Stimulated activated naive CD4-positive, alpha-beta T cell treated with Interleukin-2 at 50 U/mL for 16 hours (primary cell): ENCODE measurements around the gene PNPLA5.
"Not testable (repeated sequence)": the region's sequence is repeated elsewhere in the genome, so short reads cannot be mapped to it uniquely, and the experiment has no call there.

Experiments used
- DNase-seq: peaks from one replicate; lab custom pipeline; 2025; lab: John Stamatoyannopoulos, UW

The PNPLA5 gene, protein sequence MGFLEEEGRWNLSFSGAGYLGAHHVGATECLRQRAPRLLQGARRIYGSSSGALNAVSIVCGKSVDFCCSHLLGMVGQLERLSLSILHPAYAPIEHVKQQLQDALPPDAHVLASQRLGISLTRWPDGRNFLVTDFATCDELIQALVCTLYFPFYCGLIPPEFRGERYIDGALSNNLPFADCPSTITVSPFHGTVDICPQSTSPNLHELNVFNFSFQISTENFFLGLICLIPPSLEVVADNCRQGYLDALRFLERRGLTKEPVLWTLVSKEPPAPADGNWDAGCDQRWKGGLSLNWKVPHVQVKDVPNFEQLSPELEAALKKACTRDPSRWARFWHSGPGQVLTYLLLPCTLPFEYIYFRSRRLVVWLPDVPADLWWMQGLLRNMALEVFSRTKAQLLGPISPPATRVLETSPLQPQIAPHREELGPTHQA

DNA sequence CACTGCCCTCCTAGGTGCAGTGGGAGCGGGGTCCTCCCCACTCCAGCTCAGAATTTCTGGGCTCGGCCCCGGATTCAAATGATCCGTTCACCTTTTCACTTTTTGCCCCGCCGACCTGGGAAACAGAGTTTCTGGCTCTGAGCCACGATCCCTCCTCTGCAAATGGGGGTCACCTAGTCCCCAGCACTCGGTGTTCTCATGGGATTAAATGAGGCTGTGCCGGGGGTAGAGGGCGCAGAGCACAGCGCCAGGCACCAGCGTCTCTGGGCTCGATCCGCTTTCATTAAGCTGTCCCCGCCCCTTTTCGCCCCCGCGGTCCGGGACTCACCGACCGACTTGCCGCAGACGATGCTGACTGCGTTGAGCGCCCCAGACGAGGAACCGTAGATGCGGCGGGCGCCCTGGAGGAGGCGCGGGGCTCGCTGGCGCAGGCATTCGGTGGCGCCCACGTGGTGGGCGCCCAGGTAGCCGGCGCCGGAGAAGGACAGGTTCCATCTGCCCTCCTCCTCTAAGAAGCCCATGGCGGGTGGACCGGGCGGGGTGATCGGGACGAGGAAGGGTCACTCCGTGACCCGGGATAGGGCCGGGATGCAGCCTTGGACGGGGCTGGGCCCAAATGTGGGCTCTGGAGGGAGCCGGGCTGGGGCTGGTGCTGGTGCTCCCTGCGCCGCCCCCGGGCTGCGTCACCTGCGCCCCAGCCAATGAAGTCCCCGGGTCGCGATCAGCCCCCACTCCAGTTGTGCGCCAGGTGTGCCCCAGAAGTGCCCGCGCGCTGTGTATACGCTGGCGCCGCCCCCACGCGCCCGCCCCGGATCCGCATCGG is at the start of gene PNPLA5:
Gene PNPLA5 (minus strand): TSS at position 654 of the 823 bp plus-strand sequence. CDS start 133 bp downstream, at position 521.
- DNase-seq = peak; percentile 9

DNA sequence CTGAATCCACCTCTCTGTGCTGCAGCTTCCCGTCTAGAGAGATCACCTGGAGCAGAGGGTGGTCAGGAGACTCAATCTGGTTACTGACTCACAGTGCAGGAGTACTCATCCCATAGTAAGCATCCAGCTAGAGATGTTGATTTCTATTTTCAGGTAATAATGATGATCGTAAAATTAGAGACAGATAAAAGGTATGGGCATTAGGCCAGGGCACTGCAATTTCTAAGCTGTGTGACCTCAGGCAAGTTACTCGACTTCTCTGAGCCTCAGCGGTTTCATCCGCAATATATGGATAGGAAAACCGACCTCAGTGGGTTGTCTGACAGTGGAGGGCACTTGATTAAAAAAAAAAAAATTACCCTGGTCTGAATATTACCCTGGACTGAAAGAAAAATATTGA is 49.6 kb upstream of the PNPLA5 start:
- DNase-seq = no peak

DNA sequence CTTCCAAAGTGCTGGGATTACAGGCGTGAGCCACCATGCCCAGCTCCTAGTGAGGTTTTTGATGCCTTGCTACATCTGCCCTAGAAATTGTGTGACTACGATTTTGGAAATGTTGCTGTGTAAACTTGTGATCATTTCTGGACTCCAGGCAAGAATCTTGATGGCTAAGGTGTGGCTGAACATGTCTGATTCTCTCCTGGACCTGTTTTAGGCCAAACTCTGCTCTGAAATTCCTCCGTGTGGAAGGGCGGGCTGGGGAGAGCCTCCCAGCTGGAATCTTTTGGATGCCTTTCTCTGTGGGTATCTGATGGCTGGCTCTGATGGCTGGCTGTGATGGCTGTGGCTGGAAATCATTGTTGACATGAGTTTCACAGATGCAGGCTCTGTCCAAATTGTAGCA is 40.0 kb upstream of the PNPLA5 start:
- no peak for DNase-seq

DNA sequence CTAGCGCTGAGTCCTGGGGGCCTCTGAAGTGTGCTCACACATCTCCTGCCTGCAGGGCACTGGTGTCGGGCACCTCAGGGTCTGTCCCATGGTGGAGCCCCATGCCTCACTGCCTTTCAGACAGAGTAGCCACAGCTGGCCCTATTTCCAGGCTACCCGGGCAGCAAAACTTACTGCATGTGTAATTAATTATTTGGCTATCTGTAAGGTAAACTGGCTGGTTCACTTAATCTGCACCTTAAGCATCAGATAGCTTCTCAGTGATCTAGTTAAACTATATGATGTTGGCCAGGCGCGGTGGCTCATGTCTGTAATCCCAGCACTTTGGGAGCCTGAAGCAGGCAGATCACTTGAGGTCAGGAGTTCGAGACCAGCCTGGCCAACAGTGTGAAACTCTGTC is 37.1 kb upstream of the PNPLA5 start:
- DNase-seq = no peak

DNA sequence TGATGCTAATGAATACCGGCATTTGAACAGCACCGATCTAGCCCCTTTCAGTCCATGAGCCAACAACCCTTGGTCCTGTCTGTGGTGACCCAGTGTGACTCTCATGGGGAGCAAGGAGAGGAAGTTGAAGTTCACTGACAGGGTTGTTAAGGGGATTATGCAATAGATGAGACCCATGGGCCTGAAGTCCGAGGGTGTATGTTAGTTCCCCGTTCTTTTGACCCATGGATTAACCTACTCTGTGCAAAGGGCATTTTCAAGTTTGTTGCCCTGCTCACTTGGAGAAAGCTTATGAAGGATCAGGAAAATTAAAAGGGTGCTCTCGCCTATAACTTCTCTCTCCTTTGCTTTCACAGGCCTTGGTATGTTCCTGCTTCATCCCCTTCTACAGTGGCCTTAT is 36.7 kb upstream of the PNPLA5 start:
- DNase-seq = no peak

DNA sequence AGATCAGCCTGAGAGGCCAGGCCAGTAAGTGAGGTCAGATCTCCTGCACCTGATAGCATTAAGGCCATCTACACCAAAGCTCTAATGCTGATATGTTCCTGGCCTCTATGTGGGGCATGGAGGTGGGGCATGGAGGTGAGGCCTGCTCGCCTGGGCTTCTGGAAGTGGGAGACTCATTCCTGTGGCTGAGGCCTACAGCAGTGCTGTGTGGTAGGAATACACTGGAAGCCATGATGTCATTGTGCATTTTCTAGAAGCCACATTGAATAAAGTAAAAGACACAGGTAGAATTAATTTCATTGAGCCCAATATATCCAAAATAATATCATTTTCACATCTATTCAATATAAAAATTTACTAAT is 34.5 kb upstream of the PNPLA5 start:
- DNase-seq = no peak

DNA sequence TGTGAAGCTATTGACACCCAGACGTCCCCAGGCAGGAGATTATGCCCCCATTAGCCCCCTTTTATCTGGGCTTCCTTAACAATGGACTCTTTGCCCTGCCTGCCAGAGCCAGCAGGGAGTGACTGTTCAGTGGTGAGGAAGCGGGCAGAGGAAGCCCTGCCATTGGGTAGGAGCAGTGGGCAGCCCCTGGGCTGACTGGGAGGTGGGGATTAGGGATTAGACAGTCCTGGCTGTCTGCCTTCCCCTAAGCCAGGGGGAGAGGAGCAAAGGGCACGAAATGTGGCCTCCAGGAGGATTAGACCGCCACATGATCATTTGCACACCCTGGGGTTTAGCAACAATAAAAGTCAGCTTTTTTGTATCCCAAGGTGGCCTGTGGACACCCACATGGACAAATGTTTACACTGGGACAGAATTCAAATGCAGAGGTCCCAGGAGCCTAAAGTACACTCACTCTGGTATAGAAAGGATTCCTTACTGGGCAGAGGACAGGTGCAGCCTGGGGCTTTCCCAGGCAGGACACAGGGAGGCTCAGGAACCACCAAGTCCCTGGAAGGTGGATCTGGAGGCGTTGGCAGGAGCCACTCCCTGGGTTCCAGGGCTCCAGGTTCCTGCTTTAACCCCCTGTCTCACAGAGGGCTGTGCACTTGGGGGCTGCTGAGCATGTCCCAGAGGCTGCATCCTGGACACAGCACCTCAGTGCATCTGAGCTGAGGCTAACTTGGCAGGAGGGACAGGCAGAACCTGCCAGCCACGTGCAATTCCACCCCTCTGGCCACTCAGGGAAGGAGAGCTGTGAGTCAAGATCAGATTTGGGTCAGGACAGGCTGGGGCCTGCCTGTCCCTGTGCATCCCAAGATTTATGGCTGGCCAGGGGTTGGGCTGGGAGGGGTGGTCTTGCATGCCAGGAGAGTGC is 33.9 kb upstream of the PNPLA5 start:
- no peak for DNase-seq

DNA sequence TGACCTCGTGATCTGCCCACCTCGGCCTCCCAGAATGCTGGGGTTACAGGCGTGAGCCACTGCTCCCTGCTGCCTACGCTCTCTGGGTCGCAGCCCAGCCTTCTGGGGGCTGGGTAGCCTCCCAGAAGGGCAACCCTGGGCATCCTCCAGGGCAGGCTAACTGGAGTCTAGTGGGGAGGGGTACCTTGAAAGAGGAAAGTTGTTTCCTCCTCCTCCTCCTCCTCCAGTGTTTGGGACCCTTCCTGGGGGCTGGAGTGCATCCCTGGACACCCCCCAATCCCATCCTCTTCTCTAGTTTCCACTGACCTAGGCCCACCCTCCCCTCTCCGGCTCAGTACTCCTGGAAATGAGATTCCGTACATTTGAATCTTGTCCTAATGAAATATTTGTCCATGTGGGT is 33.1 kb upstream of the PNPLA5 start:
- no peak for DNase-seq

DNA sequence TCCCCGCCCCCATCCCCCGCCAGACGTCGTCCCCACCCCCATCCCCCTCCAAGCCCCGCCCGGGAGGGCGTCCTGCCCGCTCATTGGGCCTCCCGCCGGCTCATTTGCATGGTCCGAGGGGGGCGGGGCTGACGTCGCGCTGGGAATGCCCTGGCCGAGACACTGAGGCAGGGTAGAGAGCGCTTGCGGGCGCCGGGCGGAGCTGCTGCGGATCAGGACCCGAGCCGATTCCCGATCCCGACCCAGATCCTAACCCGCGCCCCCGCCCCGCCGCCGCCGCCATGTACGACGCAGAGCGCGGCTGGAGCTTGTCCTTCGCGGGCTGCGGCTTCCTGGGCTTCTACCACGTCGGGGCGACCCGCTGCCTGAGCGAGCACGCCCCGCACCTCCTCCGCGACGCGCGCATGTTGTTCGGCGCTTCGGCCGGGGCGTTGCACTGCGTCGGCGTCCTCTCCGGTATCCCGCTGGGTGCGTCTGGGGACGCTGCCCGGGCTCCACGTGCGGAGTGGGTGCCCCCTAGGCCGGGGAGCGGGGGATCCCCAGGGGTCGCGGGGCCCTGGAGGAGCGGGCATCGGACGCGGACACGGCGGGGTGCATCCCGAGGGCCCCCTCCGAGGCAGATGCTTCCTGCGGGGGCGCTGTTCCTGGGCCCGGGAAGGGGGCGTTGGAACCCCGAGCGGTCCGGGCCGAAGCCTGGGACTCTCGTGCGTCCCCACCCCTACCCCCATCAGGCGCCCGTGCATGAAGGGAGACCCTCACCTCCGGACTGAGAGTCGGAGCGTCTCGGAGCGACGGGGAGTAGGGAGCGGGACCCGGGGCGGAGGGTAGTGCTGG is 32.0 kb upstream of the PNPLA5 start, which contains the start of gene PNPLA3:
Gene PNPLA3 (plus strand): TSS at position 175 of the 834 bp plus-strand sequence. CDS start 107 bp downstream, at position 282.
- peak; percentile 78 for DNase-seq

DNA sequence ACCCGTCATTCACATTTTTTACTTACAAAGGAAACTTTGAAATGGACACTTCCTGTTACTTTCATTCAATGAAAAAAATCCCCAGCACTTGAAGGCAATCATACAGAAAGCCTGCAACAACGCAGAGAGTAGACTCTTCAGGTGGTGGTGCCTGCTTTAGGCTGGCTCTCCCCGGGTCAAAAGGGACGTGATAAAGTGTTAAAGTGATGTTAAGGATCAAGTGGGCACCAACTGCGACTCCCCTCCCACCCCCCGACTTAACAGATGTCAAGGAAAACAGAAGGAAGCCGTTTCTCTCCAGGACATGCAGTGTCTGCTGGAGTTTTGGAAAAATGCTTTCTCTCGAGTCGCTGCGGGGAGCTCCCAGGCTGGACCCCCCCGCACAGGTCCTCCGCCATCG is 31.4 kb upstream of the PNPLA5 start:
- no peak for DNase-seq

DNA sequence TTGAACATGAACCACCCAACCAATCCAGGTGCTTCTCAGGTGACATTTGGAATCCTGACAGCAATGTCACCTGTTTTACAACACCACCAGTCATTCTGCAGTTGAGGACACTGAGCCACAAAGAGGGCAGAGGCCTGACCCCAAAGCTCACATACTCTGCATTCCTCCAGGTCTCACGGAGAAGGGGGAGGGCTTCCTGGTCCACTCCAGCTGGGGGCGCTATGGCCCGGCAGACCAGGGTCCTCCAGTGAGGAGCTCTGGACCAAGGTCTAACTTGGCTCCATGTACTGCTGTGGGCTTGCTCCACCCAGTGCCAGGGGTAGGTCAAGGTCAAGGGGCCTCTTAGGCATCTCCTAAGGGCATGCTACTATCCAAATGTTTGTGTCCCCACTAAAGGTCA is 30.3 kb upstream of the PNPLA5 start:
- no peak for DNase-seq

DNA sequence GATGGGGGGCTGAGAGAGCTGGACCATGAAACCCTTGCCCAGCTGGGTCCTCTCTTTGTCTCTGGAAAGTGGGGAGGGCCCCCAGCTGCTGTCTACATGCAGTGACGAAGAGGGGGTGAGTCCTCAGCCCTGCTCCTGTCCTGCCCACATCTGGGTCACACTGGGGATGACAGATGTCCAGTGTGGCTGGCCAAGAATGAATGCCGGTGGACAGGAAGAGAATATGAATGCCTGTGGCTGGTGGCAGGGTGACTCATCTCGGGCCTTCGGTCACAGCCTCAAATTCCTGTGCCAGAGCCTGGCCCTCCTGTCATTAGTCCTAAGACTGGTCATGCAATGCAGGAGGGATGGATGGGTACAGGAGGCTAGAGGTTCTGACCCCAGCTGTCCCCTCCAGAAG is 29.6 kb upstream of the PNPLA5 start:
- no peak for DNase-seq

DNA sequence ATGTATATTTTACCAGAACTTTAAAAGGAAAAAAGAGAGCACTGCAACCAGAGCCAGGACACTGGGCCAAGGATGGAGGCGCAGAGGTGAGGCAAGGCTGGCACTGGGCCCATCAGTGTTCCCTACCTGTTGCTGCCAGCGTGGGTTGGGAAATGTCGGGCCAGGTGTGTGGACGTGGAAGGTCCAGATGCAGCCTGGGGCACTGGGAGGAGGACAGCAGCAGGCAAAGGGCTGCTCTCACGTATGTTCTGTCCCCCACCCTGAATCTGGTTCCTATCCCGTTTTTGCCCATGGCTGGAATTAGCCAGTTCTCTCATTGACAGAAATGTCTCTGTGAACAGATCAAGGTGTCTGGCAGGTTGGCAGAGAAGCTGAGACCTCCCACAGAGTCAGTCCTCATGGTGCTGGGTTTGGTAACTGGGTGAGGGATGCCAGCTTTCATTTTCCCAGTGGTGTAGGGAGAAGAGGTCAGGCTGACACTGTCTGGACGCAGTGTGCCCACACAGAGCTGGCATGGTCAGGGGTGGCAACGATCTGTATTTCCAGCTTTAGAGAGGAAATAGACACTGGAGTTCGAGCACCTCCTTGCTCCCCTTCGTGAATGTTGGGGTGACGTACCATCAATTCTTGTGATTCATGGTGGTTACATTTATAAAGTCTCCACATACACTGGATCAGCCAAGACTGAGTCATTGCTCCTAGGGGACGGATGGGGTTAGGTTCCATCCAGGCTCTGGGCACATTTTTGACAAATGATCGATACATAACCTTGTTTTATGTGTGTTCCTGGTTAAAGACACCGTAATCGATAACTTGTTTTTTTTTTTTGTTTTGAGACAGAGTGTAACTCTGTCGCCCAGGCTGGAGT is 27.5 kb upstream of the PNPLA5 start:
- DNase-seq = no peak

DNA sequence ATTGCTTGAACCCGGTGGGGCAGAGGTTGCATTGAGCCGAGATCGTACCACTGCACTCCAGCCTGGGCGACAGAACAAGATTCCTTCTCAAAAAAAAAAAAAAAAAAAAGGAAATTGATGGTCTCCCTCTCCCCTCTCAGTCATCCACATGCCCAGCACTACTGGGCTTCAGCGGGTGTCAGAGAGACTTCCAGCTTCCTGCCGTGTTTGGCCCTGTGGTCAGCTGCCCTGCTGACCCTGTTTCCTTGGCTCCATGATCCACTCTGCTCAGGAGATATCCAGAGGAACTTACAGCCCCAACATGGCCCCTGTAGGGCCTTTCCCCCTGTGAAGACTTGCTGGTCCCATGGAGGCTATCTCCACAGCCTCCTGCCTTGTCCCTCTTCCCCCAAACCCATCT is 25.7 kb upstream of the PNPLA5 start:
- no peak for DNase-seq

DNA sequence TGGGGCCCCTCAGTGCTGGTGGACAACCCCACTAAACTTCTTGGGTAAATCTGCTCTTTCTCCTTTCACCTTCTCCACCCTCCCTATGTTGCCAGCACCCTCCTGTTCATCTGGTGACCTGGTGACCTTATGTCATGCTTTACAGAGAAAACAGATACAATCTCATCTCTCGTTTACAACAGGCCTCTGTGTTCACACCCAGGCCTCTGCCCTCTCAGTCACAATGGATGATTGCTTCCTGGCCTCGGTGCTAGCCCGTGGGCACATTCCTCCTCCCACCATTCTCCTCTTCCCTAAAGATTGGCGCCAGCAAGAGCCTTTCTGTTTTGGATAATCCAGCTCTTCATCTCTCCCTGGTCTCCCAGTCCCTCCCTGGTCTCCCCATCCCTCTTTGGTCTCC is 19.5 kb upstream of the PNPLA5 start:
- DNase-seq = no peak

DNA sequence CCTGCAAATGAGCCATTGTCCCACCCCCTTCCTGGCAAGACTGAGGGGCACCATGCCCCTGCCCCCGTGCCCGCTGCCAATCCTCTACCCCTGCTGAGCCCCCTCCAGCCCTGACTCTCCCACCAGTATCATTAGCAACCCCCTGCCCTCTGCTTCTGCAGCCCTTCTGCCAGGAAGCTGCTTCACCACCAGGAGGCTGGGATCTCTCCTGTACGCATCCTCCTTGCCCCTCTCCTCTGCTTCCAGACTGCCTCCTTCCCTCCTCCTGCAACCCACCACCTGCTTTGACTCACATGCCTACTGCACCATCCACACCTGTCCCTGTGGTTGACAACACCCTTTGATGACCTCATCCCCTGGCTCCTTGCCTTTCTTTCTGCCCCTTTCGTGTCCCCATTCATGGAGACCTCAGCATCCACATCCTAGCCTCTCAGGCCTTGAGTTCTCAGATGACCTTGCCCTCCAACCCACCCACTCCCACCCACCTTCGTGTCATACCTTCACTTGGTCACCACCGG is 18.4 kb upstream of the PNPLA5 start:
- DNase-seq = no peak

DNA sequence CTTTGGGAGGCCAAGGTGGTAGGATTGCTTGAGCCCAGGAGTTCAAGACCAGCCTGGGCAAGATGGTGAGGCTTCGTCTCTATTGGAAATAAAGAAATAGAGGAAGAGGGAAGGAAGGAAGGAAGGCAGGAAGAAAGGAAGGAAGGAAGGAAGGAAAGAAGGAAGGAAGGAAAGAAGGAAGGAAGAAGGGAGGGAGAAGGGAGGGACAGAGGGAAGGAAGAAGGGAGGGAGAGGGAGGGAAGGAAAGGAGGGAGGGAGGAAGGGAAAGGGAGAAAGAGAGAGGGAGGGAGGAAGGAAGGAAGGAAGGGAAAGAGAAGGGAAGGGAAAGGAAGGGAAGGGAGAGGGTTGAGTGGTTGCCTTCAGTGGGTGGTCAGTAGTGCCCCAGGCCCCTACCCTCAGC is 17.9 kb upstream of the PNPLA5 start:
- DNase-seq = no peak

DNA sequence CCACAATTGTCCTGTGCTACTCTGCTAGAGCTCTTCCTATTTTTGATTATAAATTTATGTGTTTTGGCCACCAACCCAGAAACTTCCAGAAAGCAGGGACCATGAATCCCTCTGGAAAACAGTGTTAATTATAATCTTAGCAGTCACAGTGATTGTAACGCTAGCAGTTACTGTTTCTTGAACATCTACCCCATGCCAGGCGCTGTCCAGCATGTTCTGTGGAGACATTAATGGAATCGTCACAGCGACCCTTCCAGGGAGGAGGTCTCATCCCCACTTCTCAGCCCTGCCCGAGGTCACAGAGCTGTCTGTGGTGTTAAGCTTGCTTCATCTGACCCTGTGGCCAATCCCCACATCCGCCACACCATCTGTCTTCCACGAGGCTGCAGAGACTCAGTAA is 13.9 kb upstream of the PNPLA5 start:
- DNase-seq = no peak

DNA sequence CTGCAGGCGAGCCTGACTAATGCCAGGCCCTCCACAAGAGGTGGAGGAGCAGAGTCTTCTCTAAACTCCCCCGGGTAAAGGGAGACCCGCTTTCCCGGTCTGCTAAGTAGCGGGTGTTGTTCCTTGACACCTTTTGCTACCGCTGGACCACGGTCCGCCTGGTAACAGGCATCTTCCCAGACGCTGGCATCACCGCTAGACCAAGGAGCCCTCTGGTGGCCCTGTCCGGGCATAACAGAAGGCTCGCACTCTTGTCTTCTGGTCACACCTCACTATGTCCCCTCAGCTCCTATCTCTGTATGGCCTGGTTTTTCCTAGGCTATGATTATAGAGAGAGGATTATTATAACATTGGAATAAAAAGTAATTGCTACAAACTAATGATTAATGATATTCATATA is 12.6 kb upstream of the PNPLA5 start:
- DNase-seq = not testable (repeated sequence)

DNA sequence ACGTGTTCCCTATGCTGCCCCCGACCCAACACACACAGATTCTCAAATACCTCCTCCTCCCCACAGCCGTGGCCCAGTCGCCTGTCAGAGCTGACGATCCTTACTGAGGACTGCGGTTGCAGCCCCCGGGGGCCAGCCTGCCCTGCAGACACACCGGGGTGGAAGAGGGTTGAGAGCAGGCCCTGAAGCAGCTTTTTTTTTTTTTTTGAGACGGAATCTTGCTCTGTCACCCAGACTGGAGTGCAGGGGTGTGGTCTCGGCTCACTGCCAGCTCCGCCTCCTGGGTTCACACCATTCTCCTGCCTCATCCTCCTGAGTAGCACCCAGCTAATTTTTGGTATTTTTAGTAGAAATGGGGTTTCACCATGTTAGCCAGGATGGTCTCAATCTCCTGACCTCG is 11.2 kb upstream of the PNPLA5 start:
- DNase-seq = not testable (repeated sequence)
